PC-3 (cell line): ENCODE measurements around the gene PCNP.

Experiments
- EZH2phosphoT487 ChIP-seq: fragments of 300-600 bp; sonication (generic); IDR thresholded peaks from 2 replicates; pipeline ENCODE4 v1.6.1; 2018; ENCODE audit warnings: mild to moderate bottlenecking, antibody characterized with exemption, low read length, borderline replicate concordance
- TF ChIP-seq, protein P1 (sequence below): fragments of 300-600 bp; sonication (generic); conservative IDR thresholded peaks from 2 replicates; pipeline ENCODE4 v1.5.1; 2017; ENCODE audit warnings: antibody characterized with exemption, low read depth, mild to moderate bottlenecking, low read length

GRCh38 chr3:101588616-101589015, 14.6 kb downstream of the PCNP start:
- TF ChIP-seq, protein P1, sequence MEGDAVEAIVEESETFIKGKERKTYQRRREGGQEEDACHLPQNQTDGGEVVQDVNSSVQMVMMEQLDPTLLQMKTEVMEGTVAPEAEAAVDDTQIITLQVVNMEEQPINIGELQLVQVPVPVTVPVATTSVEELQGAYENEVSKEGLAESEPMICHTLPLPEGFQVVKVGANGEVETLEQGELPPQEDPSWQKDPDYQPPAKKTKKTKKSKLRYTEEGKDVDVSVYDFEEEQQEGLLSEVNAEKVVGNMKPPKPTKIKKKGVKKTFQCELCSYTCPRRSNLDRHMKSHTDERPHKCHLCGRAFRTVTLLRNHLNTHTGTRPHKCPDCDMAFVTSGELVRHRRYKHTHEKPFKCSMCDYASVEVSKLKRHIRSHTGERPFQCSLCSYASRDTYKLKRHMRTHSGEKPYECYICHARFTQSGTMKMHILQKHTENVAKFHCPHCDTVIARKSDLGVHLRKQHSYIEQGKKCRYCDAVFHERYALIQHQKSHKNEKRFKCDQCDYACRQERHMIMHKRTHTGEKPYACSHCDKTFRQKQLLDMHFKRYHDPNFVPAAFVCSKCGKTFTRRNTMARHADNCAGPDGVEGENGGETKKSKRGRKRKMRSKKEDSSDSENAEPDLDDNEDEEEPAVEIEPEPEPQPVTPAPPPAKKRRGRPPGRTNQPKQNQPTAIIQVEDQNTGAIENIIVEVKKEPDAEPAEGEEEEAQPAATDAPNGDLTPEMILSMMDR, result no peak
- TF ChIP-seq EZH2phosphoT487, result no peak
